Ovary (tissue), 9 donors: Measurements from ENCODE around the gene EXOC3. TPM values are rescaled to one million over a fixed set of nuclear protein-coding genes. Genes with fewer than 3 reads are reported as not detected.
A peak's percentile ranks its signal among the peaks of the same experiment; 100 is the strongest.

Experiments
- DNase-seq, 5 donors: peaks; one replicate each; pipeline ENCODE4 v3.0.0-alpha.2; 2019 to 2020
- H3K27ac ChIP-seq, 2 donors: fragments of 200-600 bp; one replicate each; pipeline versions ENCODE4 v1.5.1 to v1.8.0; 2019 to 2022
- H3K27me3 ChIP-seq: fragments of 200-600 bp; one replicate; pipeline ENCODE4 v1.8.0; 2022
- H3K36me3 ChIP-seq: fragments of 200-600 bp; sonication (generic); one replicate; pipeline ENCODE4 v1.5.1; 2019
- H3K4me1 ChIP-seq: one replicate; pipeline ENCODE4 v1.8.1; 2013; ENCODE audit warnings: mild to moderate bottlenecking, moderate library complexity; ENCODE audit not compliant: insufficient read depth
- H3K4me3 ChIP-seq: fragments of 200-600 bp; sonication (generic); one replicate; pipeline ENCODE4 v1.5.1; 2017
- H3K9me3 ChIP-seq, 2 donors: fragments of 200-600 bp in 1 of 2; sonication (generic) in 1 of 2; one replicate each; pipeline versions ENCODE4 v1.5.1 to v1.8.1; 2013 to 2019; ENCODE audit warnings: mild to moderate bottlenecking in 1 of 2, moderate library complexity in 1 of 2
- CTCF ChIP-seq, 3 donors: fragments of 450-650 bp in 2 of 3; fragments of 200-600 bp in 1 of 3; IDR thresholded peaks; one replicate each; pipeline versions ENCODE4 v1.5.1 to v1.8.0; 2016 to 2022; ENCODE audit warnings: antibody characterized with exemption in 3 of 3, mild to moderate bottlenecking in 1 of 3
- EP300 ChIP-seq: sonication (generic); formaldehyde crosslinking; IDR thresholded peaks from one replicate; pipeline ENCODE4 v1.6.1; 2017; ENCODE audit warnings: antibody characterized with exemption
- POLR2A ChIP-seq: fragments of 450-650 bp; IDR thresholded peaks from one replicate; pipeline ENCODE4 v1.6.1; 2017; ENCODE audit warnings: antibody characterized with exemption, mild to moderate bottlenecking, moderate library complexity
- WGBS, 3 donors: extraction: QIAGEN DNeasy Blood & Tissue Kit in 1 of 3; methylation state at CpG; one replicate each; pipeline versions ENCODE4 v1.1.5 to v1.1.7; 2013 to 2017; 5-methylcytosine and 5-hydroxymethylcytosine counted together
- intact Hi-C, 4 donors: fragments of 100-400 bp; cut with DNase I; formaldehyde crosslinking; loops; one replicate each; pipeline versions ENCODE4 v1.11.0 to v1.15.1; 2022 to 2023
- polyA plus RNA-seq, 2 donors: library from polyadenylated mRNA; stranded (reverse); fragments of 200-250 nt in 1 of 2; fragments of 350-450 nt in 1 of 2; fragmentation: Illumina TruSeq in 1 of 2; extraction: RNeasy Lipid Tissue Mini Kit (QIAGEN cat#74804) in 1 of 2; gene quantifications; one replicate each; pipeline ENCODE4 v1.2.3, GENCODE V29; 2013 to 2014
- total RNA-seq, 7 donors: library from RNA; depleted of rRNA in 2 of 7; stranded (reverse); fragments of >200 nt in 2 of 7; fragmentation: NEBNext Ultra II Directional in 3 of 7; extraction: Animal tissue kit (Norgen Biotek cat#: 25700) in 3 of 7; gene quantifications; one replicate each; pipeline versions ENCODE4 v1.1.0 to v1.2.4, GENCODE V29; 2016 to 2023
- donor health status: DM: no; HTN: no; CAD: no; lungs with moderate emphysema.
- donor health status: DM: no; HTN: no; CAD: no.
- donor health status: Bipolar disorder and iron deficiency.
- donor health status: DM: yes; HTN: yes; CAD: no.
- donor health status: DM: no; HTN: no; CAD: no.
- donor health status: DM: yes; HTN: yes; CAD: no.

EXOC3 gene
- total and polyA plus RNA-seq, 9 donors, result 25.5 to 67.4 (median 49.4) TPM

- Histone ChIP-seq H3K4me3 (no peak overlapping the region), H3K36me3 (no peaks in the 10 kb centered on the region), H3K27me3 (no peaks in the 10 kb centered on the region), H3K27ac (no peak overlapping the region), H3K4me1 (peaks cover 4% of the 10 kb centered on the region), H3K9me3 (no peaks in the 10 kb centered on the region)
- TF ChIP-seq CTCF (IDR thresholded peaks at IDR 0.05) (no peak), POLR2A (no peak), EP300 (no peak)
- intact Hi-C loops, result no loop called here
- WGBS, 3 donors, result 94 to 96% (median 95%) methylated on average over 4 of the region's 4 CpGs
- DNase-seq, result no peak
These were observed 11.3 kb upstream of the EXOC3 start for GRCh38 chr5:431711-432050.

- Histone ChIP-seq H3K4me3 (no peak overlapping the region), H3K27ac (no peak overlapping the region), H3K36me3 (no peaks in the 10 kb centered on the region), H3K27me3 (no peaks in the 10 kb centered on the region), H3K4me1 (peaks cover 4% of the 10 kb centered on the region), H3K9me3 (no peaks in the 10 kb centered on the region)
- intact Hi-C loops, result no loop called here
- DNase-seq, result no peak
- WGBS, 3 donors, result 65 to 72% (median 70%) methylated on average over 18 of the region's 18 CpGs
- no peak for TF ChIP-seq EP300
These were observed 10.6 kb upstream of the EXOC3 start for GRCh38 chr5:432201-432927.

GRCh38 chr5:432928-433791 lies 9.8 kb upstream of the EXOC3 start:
- peak in 1 of 5 donors; percentile 9 for DNase-seq
- 69 to 80% (median 76%) methylated on average over 23 of the region's 23 CpGs for WGBS, 3 donors
- TF ChIP-seq CTCF (IDR thresholded peaks at IDR 0.05), result no peak
- no peak for TF ChIP-seq POLR2A
- TF ChIP-seq EP300, result no peak
- no peak overlapping the region for H3K27ac ChIP-seq
- intact Hi-C loops, result no loop called here
- H3K36me3 ChIP-seq, result no peaks in the 10 kb centered on the region
- no peak overlapping the region for H3K4me3 ChIP-seq
- H3K27me3 ChIP-seq, result no peaks in the 10 kb centered on the region
- H3K9me3 ChIP-seq, result no peaks in the 10 kb centered on the region
- peaks cover 4% of the 10 kb centered on the region for H3K4me1 ChIP-seq

- 84 to 90% (median 87%) methylated on average over 8 to 16 of the region's 16 CpGs for WGBS, 3 donors
- intact Hi-C loops, result no loop called here
- H3K36me3 ChIP-seq, result no peaks in the 10 kb centered on the region
- H3K4me3 ChIP-seq, result no peak overlapping the region
- TF ChIP-seq POLR2A (no peak), EP300 (no peak), CTCF (IDR thresholded peaks at IDR 0.05) (no peak)
- peaks cover 4% of the 10 kb centered on the region for H3K4me1 ChIP-seq
- H3K27ac ChIP-seq, result no peak overlapping the region
- no peaks in the 10 kb centered on the region for H3K27me3 ChIP-seq
- peak in 1 of 5 donors; percentile 8 for DNase-seq
- no peaks in the 10 kb centered on the region for H3K9me3 ChIP-seq
These were observed 9.1 kb upstream of the EXOC3 start for GRCh38 chr5:433836-434235.
